ENCODE results near the gene BRWD1. TPM values are rescaled to one million over a fixed set of nuclear protein-coding genes. Genes with fewer than 3 reads are reported as not detected.
"Not testable (repeated sequence)": the region's sequence is repeated elsewhere in the genome, so short reads cannot be mapped to it uniquely, and the experiment has no call there.

BRWD1 gene
- total and polyA plus RNA-seq, 5 experiments from 2014 or later, result 26.3 to 121 (median 42.6) TPM

DNA sequence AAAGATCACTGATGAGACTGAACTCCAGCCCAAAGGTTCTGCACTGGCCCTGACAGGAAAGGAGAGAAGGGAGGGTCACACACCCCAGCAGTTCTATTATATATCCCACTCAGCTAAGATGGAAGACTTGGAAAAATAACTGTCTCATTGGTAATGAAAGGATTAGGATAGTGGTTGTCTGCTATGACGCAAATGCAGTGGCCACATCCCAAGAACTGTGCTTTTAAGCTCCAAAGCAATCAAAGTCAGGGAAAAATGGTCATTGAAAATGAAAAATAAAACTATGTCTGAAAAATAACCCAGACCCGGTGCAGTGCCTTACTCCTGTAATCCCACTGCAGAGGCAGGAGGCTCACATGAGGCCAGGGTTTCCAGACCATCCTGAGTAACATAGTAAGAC lies 161.2 kb downstream of the BRWD1 start:
- ATAC-seq (no peak), DNase-seq (no peak)
- H3K27me3 Mint-ChIP-seq, result peaks cover 2 to 10% (median 3%) of the 10 kb centered on the region in 5 donors
- no peaks in the 10 kb centered on the region for H3K4me1 Mint-ChIP-seq
- H3K4me3 Mint-ChIP-seq, result no peak overlapping the region
- H3K9me3 Mint-ChIP-seq, result no peaks in the 10 kb centered on the region
- POLR2A ChIA-PET, result no interaction called here
- peaks cover 0 to 2% (median 0%) of the 10 kb centered on the region in 3 donors for H3K36me3 Mint-ChIP-seq
- no peak overlapping the region for H3K27ac Mint-ChIP-seq

DNA sequence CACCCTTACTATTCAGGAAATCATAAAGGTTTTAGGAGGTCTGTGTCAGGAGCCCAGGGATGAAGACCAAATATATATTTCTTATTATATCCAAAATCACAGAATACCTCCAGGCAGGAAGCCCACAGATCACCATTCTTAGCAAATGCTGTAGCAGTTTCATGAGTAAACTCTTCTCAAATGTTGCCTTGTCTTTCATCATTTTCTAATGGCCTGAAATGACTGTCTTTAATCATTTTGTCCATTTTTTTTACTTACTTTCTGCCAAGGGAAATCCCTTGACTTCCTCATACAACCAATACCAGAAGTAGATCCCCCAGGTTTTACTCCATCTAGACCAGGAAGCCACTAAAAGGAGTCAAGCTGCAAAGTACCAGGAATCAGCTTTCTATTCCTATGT lies 162.6 kb downstream of the BRWD1 start:
- no peak for ATAC-seq
- Mint-ChIP-seq H3K27ac (no peak overlapping the region), H3K27me3 (peaks cover 2 to 10% (median 3%) of the 10 kb centered on the region in 5 donors)

DNA sequence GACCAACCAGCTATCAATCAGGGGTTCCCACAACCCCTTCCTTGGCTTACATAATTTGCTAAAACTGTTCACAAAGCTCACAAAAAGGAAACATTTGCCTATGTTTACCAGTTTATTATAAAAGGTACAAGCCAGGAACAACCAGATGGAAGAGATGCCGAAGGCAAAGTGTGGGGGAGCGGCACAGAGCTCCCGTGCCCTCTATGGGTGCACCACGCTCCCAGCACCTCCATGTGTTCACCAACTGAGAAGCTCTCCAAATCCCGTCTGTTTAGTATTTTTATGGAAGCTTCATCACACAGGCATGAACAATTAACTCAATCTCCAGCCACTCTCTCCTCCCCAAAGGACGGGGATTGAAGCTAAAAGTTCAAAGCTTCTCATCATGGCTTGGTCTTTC lies 163.1 kb downstream of the BRWD1 start:
- Mint-ChIP-seq H3K27ac (no peak overlapping the region), H3K4me1 (no peaks in the 10 kb centered on the region), H3K36me3 (no peaks in the 10 kb centered on the region), H3K27me3 (peaks cover 2 to 10% (median 3%) of the 10 kb centered on the region in 5 donors), H3K4me3 (no peak overlapping the region), H3K9me3 (no peaks in the 10 kb centered on the region)
- POLR2A ChIA-PET, result no interaction called here
- ATAC-seq (no peak), DNase-seq (no peak)

More for the DNA sequence above, 162.6 kb downstream of the BRWD1 start:
- POLR2A ChIA-PET, result no interaction called here
- H3K4me1 Mint-ChIP-seq, result no peaks in the 10 kb centered on the region
- no peaks in the 10 kb centered on the region for H3K36me3 Mint-ChIP-seq
- no peak overlapping the region for H3K4me3 Mint-ChIP-seq
- no peaks in the 10 kb centered on the region for H3K9me3 Mint-ChIP-seq
- DNase-seq, result no peak

DNA sequence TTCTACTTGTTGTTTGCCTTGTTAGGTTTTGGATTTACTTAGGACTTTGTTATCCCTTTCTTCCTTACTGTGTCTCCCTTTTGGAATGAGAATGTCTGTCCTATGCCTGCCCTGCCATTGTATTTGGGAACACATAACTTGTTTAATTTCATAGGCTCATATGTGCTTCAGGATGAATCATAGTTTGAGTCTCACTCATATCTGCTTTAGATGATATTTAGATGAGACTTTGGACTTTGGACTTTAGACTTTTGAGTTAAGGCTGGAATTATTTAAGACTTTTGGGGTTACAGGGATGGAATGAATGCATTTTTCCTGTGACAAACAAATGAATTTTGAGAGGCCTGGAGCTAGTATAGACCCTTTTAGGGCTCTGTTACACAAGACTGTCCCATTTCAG lies 163.6 kb downstream of the BRWD1 start:
- Mint-ChIP-seq H3K4me1 (no peaks in the 10 kb centered on the region), H3K9me3 (peaks cover 0 to 3% (median 0%) of the 10 kb centered on the region in 9 donors), H3K36me3 (peaks cover 0 to 3% (median 0%) of the 10 kb centered on the region in 3 donors), H3K4me3 (no peak overlapping the region), H3K27me3 (peaks cover 0 to 10% (median 3%) of the 10 kb centered on the region in 5 donors), H3K27ac (no peak overlapping the region)
- POLR2A ChIA-PET, result no interaction called here
- ATAC-seq, result no peak
- DNase-seq, result no peak

DNA sequence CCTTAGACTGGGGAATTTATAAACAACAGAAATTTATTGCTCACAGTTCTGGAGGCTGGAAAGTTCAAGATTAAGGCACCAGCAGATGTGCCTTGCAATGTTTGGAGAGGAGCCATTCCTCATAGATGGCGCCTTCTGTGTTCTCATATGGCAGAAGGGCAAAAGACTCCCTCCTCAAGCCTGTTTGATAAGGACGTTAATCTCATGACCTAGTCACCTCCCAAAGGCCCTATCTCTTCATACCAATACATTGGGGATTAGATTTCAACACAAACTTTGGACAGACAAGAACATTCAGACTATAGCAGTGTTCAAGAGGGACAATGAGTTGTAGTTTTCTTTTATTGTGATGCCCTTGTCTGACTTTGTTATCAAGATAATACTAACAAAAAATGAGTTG lies 164.5 kb downstream of the BRWD1 start:
- Mint-ChIP-seq H3K4me1 (no peaks in the 10 kb centered on the region), H3K4me3 (no peak overlapping the region), H3K9me3 (peaks cover 0 to 5% (median 0%) of the 10 kb centered on the region in 9 donors), H3K27me3 (peaks cover 0 to 10% (median 3%) of the 10 kb centered on the region in 5 donors), H3K27ac (no peak overlapping the region), H3K36me3 (peaks cover 0 to 4% (median 0%) of the 10 kb centered on the region in 3 donors)
- no peak for DNase-seq
- POLR2A ChIA-PET, result no interaction called here
- ATAC-seq, result no peak

DNA sequence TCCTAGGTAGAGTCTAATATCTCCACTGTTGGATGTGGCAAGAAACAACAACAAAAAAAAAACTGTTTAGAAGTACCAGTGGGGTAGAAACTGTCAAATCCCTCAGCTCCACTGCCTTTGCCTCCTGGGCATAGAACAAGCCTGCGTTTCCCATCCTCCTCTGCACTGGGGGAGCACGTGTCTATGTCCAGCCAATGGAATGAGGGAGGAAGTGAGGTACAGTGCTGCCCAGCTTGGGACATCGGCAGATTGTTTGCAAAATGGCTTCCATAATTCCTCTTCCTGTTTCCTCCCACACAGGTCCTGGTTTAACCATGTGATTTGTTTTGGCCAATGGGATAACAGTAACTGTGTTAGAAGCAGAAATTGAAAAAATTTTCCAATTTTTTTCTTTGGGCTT lies 169.2 kb downstream of the BRWD1 start:
- Mint-ChIP-seq H3K4me3 (no peak overlapping the region), H3K27me3 (peaks cover 0 to 2% (median 0%) of the 10 kb centered on the region in 5 donors), H3K9me3 (peaks cover 0 to 5% (median 0%) of the 10 kb centered on the region in 9 donors), H3K27ac (no peak overlapping the region), H3K4me1 (no peaks in the 10 kb centered on the region), H3K36me3 (peaks cover 0 to 4% (median 0%) of the 10 kb centered on the region in 3 donors)
- no peak for ATAC-seq
- DNase-seq, result no peak
- POLR2A ChIA-PET, result no interaction called here

DNA sequence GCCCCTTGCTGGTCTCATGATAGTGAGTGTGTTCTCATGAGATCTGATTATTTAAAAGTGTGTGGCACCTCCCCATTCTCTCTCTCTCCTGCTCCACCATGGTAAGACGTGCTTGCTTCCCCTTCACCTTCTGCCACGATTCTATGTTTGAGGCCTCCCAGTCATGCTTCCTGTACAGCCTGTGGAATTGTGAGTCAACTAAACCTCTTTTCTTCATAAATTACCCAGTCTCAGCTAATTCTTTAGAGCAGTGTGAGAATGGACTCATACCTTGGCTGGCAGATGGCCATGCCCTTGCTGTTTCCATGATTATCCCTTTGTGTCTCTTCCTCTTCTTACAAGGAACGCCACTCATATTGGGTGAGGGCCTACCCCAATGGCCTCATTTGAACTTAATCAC lies 170.5 kb downstream of the BRWD1 start:
- Mint-ChIP-seq H3K4me3 (no peak overlapping the region), H3K4me1 (no peaks in the 10 kb centered on the region), H3K27ac (peak overlapping the region in 1 of 10 donors; percentile 47), H3K36me3 (peaks cover 0 to 4% (median 0%) of the 10 kb centered on the region in 3 donors), H3K27me3 (peaks cover 0 to 4% (median 2%) of the 10 kb centered on the region in 5 donors), H3K9me3 (peaks cover 0 to 5% (median 0%) of the 10 kb centered on the region in 9 donors)
- no peak for DNase-seq
- no peak for ATAC-seq
- POLR2A ChIA-PET, result no interaction called here

DNA sequence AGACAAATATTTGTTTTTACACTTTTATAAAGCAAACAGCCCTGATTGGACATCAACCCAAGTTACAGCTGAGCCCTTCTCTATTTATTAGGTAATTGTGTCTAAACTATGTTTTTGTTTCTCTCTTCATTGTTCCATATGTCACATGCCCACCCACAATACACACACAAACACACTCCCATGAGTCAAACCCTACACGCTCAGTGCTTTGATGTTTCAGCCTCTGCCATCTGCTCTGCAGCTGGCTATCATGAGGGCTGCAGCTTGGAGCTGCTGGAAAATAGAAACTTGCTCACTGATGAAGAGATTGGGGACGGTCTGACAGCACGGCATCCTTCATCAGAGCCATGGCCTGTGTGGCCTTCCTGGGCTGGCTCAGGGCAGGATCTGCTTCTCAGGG lies 171.9 kb downstream of the BRWD1 start:
- ATAC-seq (no peak), DNase-seq (no peak)
- Mint-ChIP-seq H3K27ac (no peak overlapping the region), H3K4me1 (no peaks in the 10 kb centered on the region), H3K27me3 (peaks cover 0 to 4% (median 2%) of the 10 kb centered on the region in 5 donors), H3K4me3 (no peak overlapping the region), H3K9me3 (peaks cover 0 to 5% (median 0%) of the 10 kb centered on the region in 9 donors), H3K36me3 (peaks cover 0 to 4% (median 0%) of the 10 kb centered on the region in 3 donors)
- POLR2A ChIA-PET, result no interaction called here

DNA sequence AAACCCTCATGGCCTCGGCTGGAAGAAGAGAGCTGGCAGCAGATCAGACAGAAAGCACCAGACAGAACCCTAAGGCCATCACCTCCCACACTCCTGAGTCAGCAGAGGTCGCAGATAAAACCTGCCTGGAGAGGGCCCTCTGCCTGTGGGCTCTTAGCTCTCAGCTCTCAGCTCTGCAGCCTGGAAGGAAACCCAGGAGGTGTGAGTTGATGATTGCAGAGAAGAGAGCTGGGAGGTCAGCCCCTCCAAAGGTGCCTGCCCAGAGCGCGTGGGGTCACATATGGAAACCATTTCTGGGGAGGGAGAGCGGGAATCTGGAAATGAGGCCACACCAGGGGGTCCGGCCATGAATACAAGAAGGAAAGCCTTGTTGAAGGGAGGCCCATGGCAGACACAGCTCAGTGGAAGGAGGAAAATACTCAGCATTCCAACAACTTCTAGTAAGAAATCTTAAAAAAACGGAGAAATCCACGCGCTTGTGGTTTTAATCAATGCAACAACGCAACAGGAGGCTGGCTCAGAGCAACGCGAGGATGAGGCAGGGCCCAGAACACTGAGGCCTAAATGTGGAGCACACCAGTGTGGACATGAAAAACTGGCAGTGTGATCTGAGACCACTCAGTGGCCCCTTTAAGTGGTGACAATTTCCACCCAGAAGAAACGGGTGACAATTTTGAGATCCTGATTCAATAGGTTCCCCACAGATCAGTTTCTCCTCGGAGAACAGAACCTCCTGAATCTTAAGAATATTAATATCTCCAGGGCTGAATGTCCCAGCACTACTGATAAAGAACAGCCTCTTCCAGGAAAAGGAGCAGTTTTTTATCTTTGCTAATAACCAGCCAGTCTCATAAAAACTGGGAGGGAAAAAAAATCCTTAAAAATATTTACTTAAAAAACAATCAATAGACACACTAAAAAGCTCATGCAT lies 175.9 kb downstream of the BRWD1 start:
- no peak for ATAC-seq
- H3K9me3 Mint-ChIP-seq, result no peaks in the 10 kb centered on the region
- POLR2A ChIA-PET, result no interaction called here
- no peak overlapping the region for H3K4me3 Mint-ChIP-seq
- no peaks in the 10 kb centered on the region for H3K4me1 Mint-ChIP-seq
- no peak overlapping the region for H3K27ac Mint-ChIP-seq
- no peak for DNase-seq
- peaks cover 0 to 4% (median 2%) of the 10 kb centered on the region in 5 donors for H3K27me3 Mint-ChIP-seq
- H3K36me3 Mint-ChIP-seq, result no peaks in the 10 kb centered on the region

DNA sequence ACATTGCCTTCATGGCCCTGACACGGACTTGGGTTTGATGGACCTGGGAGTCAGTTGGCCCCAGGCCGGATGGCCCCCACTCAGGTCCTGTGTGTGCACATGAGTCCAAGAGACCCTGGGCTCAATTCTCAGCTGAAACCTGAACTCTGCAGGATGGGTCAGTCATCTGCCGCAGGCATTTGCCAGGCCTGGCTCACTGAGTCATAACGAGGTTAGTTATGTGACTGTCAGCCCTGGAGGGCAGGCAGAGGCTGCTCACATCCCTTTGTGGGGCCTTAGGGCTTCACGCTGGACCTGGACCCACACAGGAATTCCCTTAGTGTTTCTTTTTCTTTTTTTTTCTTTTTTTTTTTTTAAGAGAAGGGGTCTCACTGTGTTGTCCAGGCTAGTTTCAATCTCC lies 176.7 kb downstream of the BRWD1 start:
- Mint-ChIP-seq H3K4me1 (no peaks in the 10 kb centered on the region), H3K27me3 (peaks cover 0 to 4% (median 2%) of the 10 kb centered on the region in 5 donors), H3K9me3 (peaks cover 0 to 1% (median 0%) of the 10 kb centered on the region in 9 donors), H3K27ac (no peak overlapping the region), H3K4me3 (no peak overlapping the region), H3K36me3 (no peaks in the 10 kb centered on the region)
- POLR2A ChIA-PET, result no interaction called here
- ATAC-seq, result no peak
- DNase-seq, result no peak

DNA sequence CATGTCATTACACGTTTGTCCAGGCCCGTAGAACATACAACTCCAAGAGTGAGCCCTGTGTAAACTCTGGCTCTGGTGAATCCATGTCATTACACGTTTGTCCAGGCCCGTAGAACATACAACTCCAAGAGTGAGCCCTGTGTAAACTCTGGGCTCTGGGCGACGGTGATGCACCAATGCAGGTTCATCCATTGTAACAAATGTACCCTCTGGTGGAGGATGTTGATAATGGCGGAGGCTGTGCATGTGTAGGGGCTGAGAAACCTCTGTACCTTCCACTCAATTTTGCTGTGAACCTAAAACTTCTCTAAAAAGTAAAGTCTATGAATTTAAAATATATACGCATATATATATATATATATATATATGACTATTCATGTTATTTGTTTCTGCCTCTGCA lies 177.3 kb downstream of the BRWD1 start:
- H3K27me3 Mint-ChIP-seq, H3K9me3 Mint-ChIP-seq, DNase-seq, H3K36me3 Mint-ChIP-seq, H3K4me3 Mint-ChIP-seq, POLR2A ChIA-PET, ATAC-seq, H3K4me1 Mint-ChIP-seq: not testable (repeated sequence)
- peak overlapping the region in 1 of 10 donors; percentile 49 for H3K27ac Mint-ChIP-seq

DNA sequence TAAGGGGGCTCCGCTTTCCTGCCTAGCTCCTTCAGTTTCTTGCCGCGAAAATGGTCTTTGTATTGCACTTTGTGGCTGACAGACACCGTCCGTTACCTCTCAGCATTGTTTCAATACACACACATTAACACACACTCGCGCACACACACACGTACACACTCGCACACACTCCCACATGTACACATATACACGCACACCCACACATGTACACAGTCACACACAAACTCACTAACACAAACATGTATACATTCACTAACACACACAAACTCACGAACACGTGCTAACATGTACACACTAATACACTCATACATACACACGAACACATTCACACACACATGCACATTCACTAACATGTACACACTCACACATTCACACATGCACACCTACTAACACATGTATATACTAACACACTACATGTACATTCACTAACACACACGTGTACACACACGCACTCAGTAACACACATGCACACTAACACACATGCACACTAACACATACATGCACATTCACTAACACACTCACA lies 179.1 kb downstream of the BRWD1 start:
- Mint-ChIP-seq H3K27ac (no peak overlapping the region), H3K9me3 (peaks cover 0 to 1% (median 0%) of the 10 kb centered on the region in 9 donors), H3K36me3 (peaks cover 0 to 2% (median 0%) of the 10 kb centered on the region in 3 donors), H3K4me1 (no peaks in the 10 kb centered on the region), H3K4me3 (no peak overlapping the region), H3K27me3 (peaks cover 0 to 2% (median 2%) of the 10 kb centered on the region in 5 donors)
- ATAC-seq (no peak), DNase-seq (no peak)
- POLR2A ChIA-PET, result no interaction called here

All from naive thymus-derived CD8-positive, alpha-beta T cell (primary cell).